ENCODE data around the gene MEIOB.

DNA sequence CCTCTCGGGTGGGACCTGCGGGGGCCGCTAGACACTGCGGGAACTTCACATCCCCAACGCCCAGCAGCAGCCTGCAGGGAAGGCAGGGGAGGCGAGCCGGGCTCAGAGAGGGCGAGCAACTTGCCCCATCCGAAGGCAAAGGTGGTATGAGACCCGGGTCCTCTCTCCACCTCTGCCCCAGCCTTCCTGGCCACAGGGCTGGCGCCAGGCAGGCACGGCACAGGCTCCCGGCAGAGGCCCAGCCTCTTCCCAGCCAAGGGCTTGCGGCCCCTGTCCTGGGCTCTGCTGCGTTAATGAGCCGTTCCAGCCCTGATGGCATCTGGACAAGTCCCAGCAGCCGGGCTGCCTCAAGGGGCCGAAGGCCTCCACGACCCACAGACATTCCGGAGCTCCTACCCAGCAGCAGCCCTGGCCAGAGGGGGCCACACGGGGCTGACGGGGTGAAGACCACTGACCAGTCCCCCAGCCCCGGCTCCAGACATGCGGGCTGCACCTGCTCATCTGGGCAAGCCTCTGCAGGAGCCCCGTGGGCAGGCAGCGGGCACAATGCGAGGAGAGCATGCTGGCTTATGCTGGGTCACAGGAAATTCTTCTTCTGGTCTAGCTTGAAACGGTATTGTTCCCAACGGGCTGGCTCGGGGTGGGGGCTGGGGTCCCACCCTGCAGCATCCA, 47.5 kb upstream of the MEIOB start:
- no peak for TF ChIP-seq POLR2A (IDR thresholded peaks at IDR 0.05)
- TF ChIP-seq, protein P1, sequence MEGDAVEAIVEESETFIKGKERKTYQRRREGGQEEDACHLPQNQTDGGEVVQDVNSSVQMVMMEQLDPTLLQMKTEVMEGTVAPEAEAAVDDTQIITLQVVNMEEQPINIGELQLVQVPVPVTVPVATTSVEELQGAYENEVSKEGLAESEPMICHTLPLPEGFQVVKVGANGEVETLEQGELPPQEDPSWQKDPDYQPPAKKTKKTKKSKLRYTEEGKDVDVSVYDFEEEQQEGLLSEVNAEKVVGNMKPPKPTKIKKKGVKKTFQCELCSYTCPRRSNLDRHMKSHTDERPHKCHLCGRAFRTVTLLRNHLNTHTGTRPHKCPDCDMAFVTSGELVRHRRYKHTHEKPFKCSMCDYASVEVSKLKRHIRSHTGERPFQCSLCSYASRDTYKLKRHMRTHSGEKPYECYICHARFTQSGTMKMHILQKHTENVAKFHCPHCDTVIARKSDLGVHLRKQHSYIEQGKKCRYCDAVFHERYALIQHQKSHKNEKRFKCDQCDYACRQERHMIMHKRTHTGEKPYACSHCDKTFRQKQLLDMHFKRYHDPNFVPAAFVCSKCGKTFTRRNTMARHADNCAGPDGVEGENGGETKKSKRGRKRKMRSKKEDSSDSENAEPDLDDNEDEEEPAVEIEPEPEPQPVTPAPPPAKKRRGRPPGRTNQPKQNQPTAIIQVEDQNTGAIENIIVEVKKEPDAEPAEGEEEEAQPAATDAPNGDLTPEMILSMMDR (IDR thresholded peaks at IDR 0.05): no peak

Measured in esophagus squamous epithelium (tissue), 4 donors.